ENCODE data around the gene CRB1. TPM values are rescaled to one million over a fixed set of nuclear protein-coding genes. Genes with fewer than 3 reads are reported as not detected.

The CRB1 gene
- polyA plus RNA-seq, 3 donors: not detected

DNA sequence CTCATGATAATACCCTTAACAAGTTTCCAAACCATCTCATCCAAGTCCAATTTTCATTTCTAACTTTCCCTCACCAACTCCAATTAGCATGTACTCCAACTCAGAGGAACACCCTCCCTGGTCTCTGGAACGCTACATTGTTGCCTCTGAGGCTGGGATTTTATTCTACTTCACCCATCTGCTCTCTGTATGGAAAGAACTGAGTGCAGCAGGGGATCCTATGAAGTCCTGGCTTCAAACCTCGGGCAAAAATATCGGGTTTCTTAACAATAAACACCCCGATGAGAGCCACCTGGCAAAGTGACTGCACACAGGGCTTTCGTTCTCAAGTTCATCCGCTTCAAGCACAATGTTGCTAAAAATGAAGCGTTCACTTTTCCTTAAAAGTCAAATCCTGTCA lies 99.6 kb downstream of the CRB1 start:
- Histone ChIP-seq H3K9ac (ENCODE audit: insufficient read depth, low read length, poor library complexity, severe bottlenecking) (no peak overlapping the region), H3K27ac (ENCODE audit: low read depth in 1 of 2, low read length in 2 of 2) (no peak overlapping the region), H3K79me2 (ENCODE audit: insufficient read depth, low read length) (no peaks in the 10 kb centered on the region), H4K20me1 (ENCODE audit: insufficient read depth, low read length) (no peaks in the 10 kb centered on the region), H3K4me1 (ENCODE audit: control insufficient read depth in 1 of 2, insufficient read depth in 2 of 2, low read length in 2 of 2) (no peaks in the 10 kb centered on the region), H3K36me3 (replicated peaks in 1 of 2; ENCODE audit: control insufficient read depth in 1 of 2, insufficient read depth in 2 of 2, low read length in 2 of 2) (no peaks in the 10 kb centered on the region), H3K4me3 (replicated peaks in 1 of 3; ENCODE audit: low read depth in 2 of 3, low read length in 3 of 3) (no peak overlapping the region), H3K4me2 (replicated peaks; ENCODE audit: extremely low read depth, low read length, poor library complexity, severe bottlenecking) (no peak overlapping the region), H3K9me3 (replicated peaks in 1 of 2; ENCODE audit: control insufficient read depth in 1 of 2, insufficient read depth in 1 of 2, low read length in 2 of 2) (no peaks in the 10 kb centered on the region), H2AFZ (ENCODE audit: insufficient read depth, low read depth, low read length, poor library complexity, severe bottlenecking) (no peak overlapping the region), H3K27me3 (ENCODE audit: control insufficient read depth in 2 of 2, insufficient read depth in 2 of 2, low read length in 2 of 2) (no peaks in the 10 kb centered on the region)
- no peak for DNase-seq
- H3K27ac Mint-ChIP-seq: no peak overlapping the region
- H3K36me3 Mint-ChIP-seq: no peaks in the 10 kb centered on the region
- H3K4me3 Mint-ChIP-seq: no peak overlapping the region
- no peaks in the 10 kb centered on the region for H3K9me3 Mint-ChIP-seq
- H3K4me1 Mint-ChIP-seq: no peaks in the 10 kb centered on the region
- 97% methylated on average over 4 of the region's 7 CpGs for WGBS (ENCODE audit: insufficient coverage)
- intact Hi-C loops (cut with micrococcal nuclease): no loop called here
- peaks cover 0 to 4% (median 3%) of the 10 kb centered on the region in 3 donors for H3K27me3 Mint-ChIP-seq (ENCODE audit: low read depth in 3 of 3)
- TF ChIP-seq, protein P1, sequence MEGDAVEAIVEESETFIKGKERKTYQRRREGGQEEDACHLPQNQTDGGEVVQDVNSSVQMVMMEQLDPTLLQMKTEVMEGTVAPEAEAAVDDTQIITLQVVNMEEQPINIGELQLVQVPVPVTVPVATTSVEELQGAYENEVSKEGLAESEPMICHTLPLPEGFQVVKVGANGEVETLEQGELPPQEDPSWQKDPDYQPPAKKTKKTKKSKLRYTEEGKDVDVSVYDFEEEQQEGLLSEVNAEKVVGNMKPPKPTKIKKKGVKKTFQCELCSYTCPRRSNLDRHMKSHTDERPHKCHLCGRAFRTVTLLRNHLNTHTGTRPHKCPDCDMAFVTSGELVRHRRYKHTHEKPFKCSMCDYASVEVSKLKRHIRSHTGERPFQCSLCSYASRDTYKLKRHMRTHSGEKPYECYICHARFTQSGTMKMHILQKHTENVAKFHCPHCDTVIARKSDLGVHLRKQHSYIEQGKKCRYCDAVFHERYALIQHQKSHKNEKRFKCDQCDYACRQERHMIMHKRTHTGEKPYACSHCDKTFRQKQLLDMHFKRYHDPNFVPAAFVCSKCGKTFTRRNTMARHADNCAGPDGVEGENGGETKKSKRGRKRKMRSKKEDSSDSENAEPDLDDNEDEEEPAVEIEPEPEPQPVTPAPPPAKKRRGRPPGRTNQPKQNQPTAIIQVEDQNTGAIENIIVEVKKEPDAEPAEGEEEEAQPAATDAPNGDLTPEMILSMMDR (IDR thresholded peaks at IDR 0.05): no peak

GRCh38 chr1:197374428-197374827 lies 106.4 kb downstream of the CRB1 start:
- Histone ChIP-seq H3K27ac (ENCODE audit: low read depth in 1 of 2, low read length in 2 of 2) (no peak overlapping the region), H4K20me1 (ENCODE audit: insufficient read depth, low read length) (no peaks in the 10 kb centered on the region), H3K27me3 (ENCODE audit: control insufficient read depth in 2 of 2, insufficient read depth in 2 of 2, low read length in 2 of 2) (no peaks in the 10 kb centered on the region), H3K9ac (ENCODE audit: insufficient read depth, low read length, poor library complexity, severe bottlenecking) (no peak overlapping the region), H3K36me3 (replicated peaks in 1 of 2; ENCODE audit: control insufficient read depth in 1 of 2, insufficient read depth in 2 of 2, low read length in 2 of 2) (no peaks in the 10 kb centered on the region), H3K9me3 (replicated peaks in 1 of 2; ENCODE audit: control insufficient read depth in 1 of 2, insufficient read depth in 1 of 2, low read length in 2 of 2) (no peaks in the 10 kb centered on the region), H2AFZ (ENCODE audit: insufficient read depth, low read depth, low read length, poor library complexity, severe bottlenecking) (no peak overlapping the region), H3K79me2 (ENCODE audit: insufficient read depth, low read length) (no peaks in the 10 kb centered on the region), H3K4me2 (replicated peaks; ENCODE audit: extremely low read depth, low read length, poor library complexity, severe bottlenecking) (no peak overlapping the region), H3K4me3 (replicated peaks in 1 of 3; ENCODE audit: low read depth in 2 of 3, low read length in 3 of 3) (no peak overlapping the region), H3K4me1 (ENCODE audit: control insufficient read depth in 1 of 2, insufficient read depth in 2 of 2, low read length in 2 of 2) (no peaks in the 10 kb centered on the region)
- no CpG with 5 or more reads among the region's 1 CpG for WGBS (ENCODE audit: insufficient coverage)
- no peaks in the 10 kb centered on the region for H3K4me1 Mint-ChIP-seq
- H3K9me3 Mint-ChIP-seq: no peaks in the 10 kb centered on the region
- no peaks in the 10 kb centered on the region for H3K36me3 Mint-ChIP-seq
- peaks cover 0 to 4% (median 1%) of the 10 kb centered on the region in 3 donors for H3K27me3 Mint-ChIP-seq (ENCODE audit: low read depth in 3 of 3)
- no peak overlapping the region for H3K4me3 Mint-ChIP-seq
- DNase-seq: no peak
- intact Hi-C loops (cut with micrococcal nuclease): no loop called here
- no peak overlapping the region for H3K27ac Mint-ChIP-seq
- TF ChIP-seq, protein P1 (IDR thresholded peaks at IDR 0.05): no peak

All from CD14-positive monocyte (primary cell).